ENCODE data around the gene MTMR2. TPM values are rescaled to one million over a fixed set of nuclear protein-coding genes. Genes with fewer than 3 reads are reported as not detected.
A peak's percentile ranks its signal among the peaks of the same experiment; 100 is the strongest.
"Not testable (repeated sequence)": the region's sequence is repeated elsewhere in the genome, so short reads cannot be mapped to it uniquely, and the experiment has no call there.

Gene MTMR2
- total RNA-seq, 2 donors from 2014 or later = 8.3 to 14.0 TPM

DNA sequence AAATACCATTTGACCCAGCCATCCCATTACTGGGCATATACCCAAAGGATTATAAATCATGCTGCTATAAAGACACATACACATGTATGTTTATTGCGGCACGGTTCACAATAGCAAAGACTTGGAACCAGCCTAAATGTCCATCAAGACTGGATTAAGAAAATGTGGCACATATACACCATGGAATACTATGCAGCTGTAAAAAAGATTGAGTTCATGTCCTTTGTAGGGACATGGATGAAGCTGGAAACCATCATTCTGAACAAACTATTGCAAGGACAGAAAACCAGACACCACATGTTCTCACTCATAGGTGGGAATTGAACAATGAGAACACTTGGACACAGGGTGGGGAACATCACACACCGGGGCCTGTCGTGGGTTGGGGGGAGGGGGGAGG is 112.9 kb downstream of the MTMR2 start:
- not testable (repeated sequence) for H3K27ac Mint-ChIP-seq; H3K36me3 Mint-ChIP-seq (ENCODE audit: low read depth); H3K27me3 Mint-ChIP-seq; ATAC-seq; DNase-seq; H3K4me1 Mint-ChIP-seq; H3K4me3 Mint-ChIP-seq; H3K9me3 ChIP-seq (ENCODE audit: control insufficient read depth, low read length, poor library complexity, severe bottlenecking)

DNA sequence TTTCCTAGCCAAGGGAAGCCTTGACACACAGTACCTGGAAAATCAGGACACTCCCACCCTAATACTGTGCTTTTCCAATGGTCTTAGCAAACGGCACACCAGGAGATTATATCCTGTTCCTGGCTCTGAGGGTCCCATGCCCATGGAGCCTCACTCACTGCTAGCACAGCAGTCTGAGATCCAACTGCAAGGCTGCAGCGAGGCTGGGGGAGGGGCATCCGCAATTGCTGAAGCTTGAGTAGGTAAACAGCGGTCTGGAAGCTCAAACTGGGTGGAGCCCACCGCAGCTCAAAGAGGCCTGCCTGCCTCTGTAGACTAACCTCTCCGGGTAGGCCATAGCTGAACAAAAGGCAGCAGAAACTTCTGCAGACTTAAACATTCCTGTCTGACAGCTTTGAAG is 117.4 kb downstream of the MTMR2 start:
- H3K36me3 Mint-ChIP-seq (ENCODE audit: low read depth); DNase-seq; H3K27me3 Mint-ChIP-seq; ATAC-seq; H3K9me3 ChIP-seq (ENCODE audit: control insufficient read depth, low read length, poor library complexity, severe bottlenecking): not testable (repeated sequence)
- H3K4me1 Mint-ChIP-seq = peaks cover 10% of the 10 kb centered on the region
- peak overlapping the region; percentile 72 for H3K27ac Mint-ChIP-seq
- H3K4me3 Mint-ChIP-seq = peak overlapping the region; percentile 15

- peak overlapping the region; percentile 72 for H3K27ac Mint-ChIP-seq
- ATAC-seq (peak; percentile 69), DNase-seq (no peak)
- H3K27me3 Mint-ChIP-seq = no peaks in the 10 kb centered on the region
- peak overlapping the region; percentile 15 for H3K4me3 Mint-ChIP-seq
- peaks cover 10% of the 10 kb centered on the region for H3K4me1 Mint-ChIP-seq
- H3K36me3 Mint-ChIP-seq (ENCODE audit: low read depth) = peaks cover 8% of the 10 kb centered on the region
- no peaks in the 10 kb centered on the region for H3K9me3 ChIP-seq (ENCODE audit: control insufficient read depth, low read length, poor library complexity, severe bottlenecking)
Measured at GRCh38 chr11:95805869-95806268, 118.0 kb downstream of the MTMR2 start.

GRCh38 chr11:95803973-95804372 is 119.9 kb downstream of the MTMR2 start:
- no peaks in the 10 kb centered on the region for H3K9me3 ChIP-seq (ENCODE audit: control insufficient read depth, low read length, poor library complexity, severe bottlenecking)
- Mint-ChIP-seq H3K27me3 (no peaks in the 10 kb centered on the region), H3K4me3 (no peak overlapping the region), H3K27ac (peak overlapping the region; percentile 72), H3K4me1 (peaks cover 18% of the 10 kb centered on the region), H3K36me3 (ENCODE audit: low read depth) (peaks cover 16% of the 10 kb centered on the region)
- ATAC-seq (no peak), DNase-seq (no peak)

- no peaks in the 10 kb centered on the region for H3K27me3 Mint-ChIP-seq
- peaks cover 18% of the 10 kb centered on the region for H3K4me1 Mint-ChIP-seq
- DNase-seq (no peak), ATAC-seq (no peak)
- no peaks in the 10 kb centered on the region for H3K9me3 ChIP-seq (ENCODE audit: control insufficient read depth, low read length, poor library complexity, severe bottlenecking)
- H3K4me3 Mint-ChIP-seq = no peak overlapping the region
- peak overlapping the region; percentile 27 for H3K27ac Mint-ChIP-seq
- peaks cover 16% of the 10 kb centered on the region for H3K36me3 Mint-ChIP-seq (ENCODE audit: low read depth)
Measured at GRCh38 chr11:95802806-95803205, 121.1 kb downstream of the MTMR2 start.

DNA sequence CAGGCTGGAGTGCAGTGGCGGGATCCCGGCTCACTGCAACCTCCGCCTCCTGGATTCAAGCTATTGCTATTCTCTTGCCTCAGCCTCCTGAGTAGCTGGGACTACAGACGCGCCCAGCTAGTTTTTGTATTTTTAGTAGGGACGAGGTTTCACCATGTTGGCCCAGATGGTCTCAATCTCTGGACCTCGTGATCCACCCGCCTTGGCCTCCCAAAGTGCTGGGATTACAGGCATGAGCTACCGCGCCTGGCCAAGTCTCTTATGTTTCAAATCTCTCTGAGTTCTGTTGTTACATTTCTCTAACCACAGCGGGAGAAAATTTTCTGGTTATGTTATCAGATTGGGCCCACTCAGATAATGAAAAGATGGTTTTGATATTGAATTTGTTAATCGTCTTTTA is 123.5 kb downstream of the MTMR2 start:
- peaks cover 16% of the 10 kb centered on the region for H3K36me3 Mint-ChIP-seq (ENCODE audit: low read depth)
- ATAC-seq = no peak

GRCh38 chr11:95799546-95799945 is 124.4 kb downstream of the MTMR2 start:
- Mint-ChIP-seq H3K4me3 (no peak overlapping the region), H3K4me1 (peaks cover 28% of the 10 kb centered on the region), H3K27ac (peak overlapping the region; percentile 82), H3K27me3 (no peaks in the 10 kb centered on the region), H3K36me3 (ENCODE audit: low read depth) (peaks cover 16% of the 10 kb centered on the region)
- DNase-seq (no peak), ATAC-seq (no peak)
- no peaks in the 10 kb centered on the region for H3K9me3 ChIP-seq (ENCODE audit: control insufficient read depth, low read length, poor library complexity, severe bottlenecking)

More for the DNA sequence above, 123.5 kb downstream of the MTMR2 start:
- Mint-ChIP-seq H3K4me1 (peaks cover 27% of the 10 kb centered on the region), H3K27ac (no peak overlapping the region), H3K4me3 (no peak overlapping the region), H3K27me3 (no peaks in the 10 kb centered on the region)
- no peak for DNase-seq
- no peaks in the 10 kb centered on the region for H3K9me3 ChIP-seq (ENCODE audit: control insufficient read depth, low read length, poor library complexity, severe bottlenecking)

DNA sequence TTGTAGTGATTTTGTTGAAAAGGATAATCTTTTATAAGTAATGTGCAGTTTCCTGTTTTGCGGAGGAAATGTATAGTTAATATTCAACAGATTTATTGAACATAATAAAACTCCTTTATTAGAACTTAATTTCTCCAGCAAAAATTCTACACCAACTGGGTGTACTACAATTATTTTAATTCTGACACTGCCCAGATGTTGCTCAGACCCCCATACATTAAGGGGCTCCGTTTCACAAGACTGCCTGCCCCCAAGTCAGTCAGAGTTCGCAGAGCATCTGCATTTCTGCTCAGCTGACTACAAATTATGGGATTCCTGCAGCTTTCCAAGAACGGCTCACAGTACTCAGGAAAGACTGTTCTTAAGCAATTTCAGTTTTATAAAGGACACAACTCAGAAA is 127.4 kb downstream of the MTMR2 start:
- no peaks in the 10 kb centered on the region for H3K9me3 ChIP-seq (ENCODE audit: control insufficient read depth, low read length, poor library complexity, severe bottlenecking)
- Mint-ChIP-seq H3K36me3 (ENCODE audit: low read depth) (peaks cover 8% of the 10 kb centered on the region), H3K4me1 (peaks cover 41% of the 10 kb centered on the region), H3K4me3 (no peak overlapping the region), H3K27me3 (no peaks in the 10 kb centered on the region), H3K27ac (no peak overlapping the region)
- no peak for DNase-seq
- no peak for ATAC-seq

- H3K4me3 Mint-ChIP-seq = no peak overlapping the region
- no peaks in the 10 kb centered on the region for H3K27me3 Mint-ChIP-seq
- ATAC-seq (no peak), DNase-seq (no peak)
- H3K27ac Mint-ChIP-seq = no peak overlapping the region
- H3K9me3 ChIP-seq (ENCODE audit: control insufficient read depth, low read length, poor library complexity, severe bottlenecking) = no peaks in the 10 kb centered on the region
- H3K4me1 Mint-ChIP-seq = peaks cover 47% of the 10 kb centered on the region
- H3K36me3 Mint-ChIP-seq (ENCODE audit: low read depth) = peaks cover 8% of the 10 kb centered on the region
Measured at GRCh38 chr11:95795627-95796295, 128.1 kb downstream of the MTMR2 start.

- no peaks in the 10 kb centered on the region for H3K27me3 Mint-ChIP-seq
- H3K27ac Mint-ChIP-seq = no peak overlapping the region
- peaks cover 44% of the 10 kb centered on the region for H3K4me1 Mint-ChIP-seq
- ATAC-seq = no peak
- no peak overlapping the region for H3K4me3 Mint-ChIP-seq
- H3K36me3 Mint-ChIP-seq (ENCODE audit: low read depth) = no peaks in the 10 kb centered on the region
- no peak for DNase-seq
- H3K9me3 ChIP-seq (ENCODE audit: control insufficient read depth, low read length, poor library complexity, severe bottlenecking) = no peaks in the 10 kb centered on the region
Measured at GRCh38 chr11:95794086-95794485, 129.8 kb downstream of the MTMR2 start.

GRCh38 chr11:95793116-95793515 is 130.8 kb downstream of the MTMR2 start:
- Mint-ChIP-seq H3K4me3 (peak overlapping the region; percentile 31), H3K27ac (no peak overlapping the region), H3K4me1 (peaks cover 48% of the 10 kb centered on the region), H3K27me3 (no peaks in the 10 kb centered on the region), H3K36me3 (ENCODE audit: low read depth) (no peaks in the 10 kb centered on the region)
- H3K9me3 ChIP-seq (ENCODE audit: control insufficient read depth, low read length, poor library complexity, severe bottlenecking) = no peaks in the 10 kb centered on the region
- DNase-seq (no peak), ATAC-seq (no peak)

DNA sequence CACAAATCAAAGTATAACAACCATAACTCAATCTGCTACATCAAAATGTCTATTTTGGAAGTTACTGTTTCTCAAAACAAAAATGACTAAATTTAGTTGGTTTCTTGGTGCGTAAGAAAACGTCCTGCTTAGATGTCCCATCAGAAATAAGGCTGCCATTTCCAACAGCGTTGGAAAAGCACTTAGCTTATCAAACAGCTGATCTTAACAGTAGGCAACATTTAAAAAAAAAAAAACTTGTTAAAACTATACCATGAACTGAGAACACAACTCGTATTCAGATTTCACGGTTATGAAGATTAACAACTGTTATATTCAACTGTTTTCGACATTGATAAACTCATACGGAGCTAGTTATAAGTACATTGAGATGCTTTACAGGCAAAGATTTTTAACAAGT is 131.2 kb downstream of the MTMR2 start:
- no peak for DNase-seq
- no peaks in the 10 kb centered on the region for H3K9me3 ChIP-seq (ENCODE audit: control insufficient read depth, low read length, poor library complexity, severe bottlenecking)
- peak overlapping the region; percentile 31 for H3K4me3 Mint-ChIP-seq
- H3K4me1 Mint-ChIP-seq = peaks cover 49% of the 10 kb centered on the region
- ATAC-seq = no peak
- H3K27ac Mint-ChIP-seq = no peak overlapping the region
- H3K36me3 Mint-ChIP-seq (ENCODE audit: low read depth) = no peaks in the 10 kb centered on the region
- no peaks in the 10 kb centered on the region for H3K27me3 Mint-ChIP-seq

DNA sequence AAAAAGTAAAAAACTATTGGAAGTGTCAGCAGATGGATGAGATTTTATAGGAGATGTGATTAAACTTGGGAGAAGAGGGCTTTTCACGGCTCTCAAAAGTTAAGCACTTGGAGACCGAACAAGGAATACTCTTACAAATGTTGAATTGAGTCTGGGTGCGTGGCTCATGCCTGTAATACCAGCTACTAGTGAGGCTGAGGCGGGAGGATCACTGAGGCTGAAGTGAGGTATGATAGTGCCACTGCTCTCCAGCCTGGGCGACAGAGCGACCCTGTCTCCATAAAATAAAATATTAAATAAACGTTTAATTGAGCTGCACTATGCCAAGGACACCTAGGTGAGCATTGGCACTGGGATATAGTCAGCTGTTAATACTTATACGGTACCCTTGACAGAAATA is 131.7 kb downstream of the MTMR2 start:
- Mint-ChIP-seq H3K4me3 (peak overlapping the region; percentile 97), H3K36me3 (ENCODE audit: low read depth) (no peaks in the 10 kb centered on the region), H3K4me1 (peaks cover 45% of the 10 kb centered on the region), H3K27ac (no peak overlapping the region), H3K27me3 (no peaks in the 10 kb centered on the region)
- H3K9me3 ChIP-seq (ENCODE audit: control insufficient read depth, low read length, poor library complexity, severe bottlenecking) = no peaks in the 10 kb centered on the region
- ATAC-seq = no peak
- DNase-seq = no peak

- DNase-seq = no peak
- Mint-ChIP-seq H3K36me3 (ENCODE audit: low read depth) (no peaks in the 10 kb centered on the region), H3K27me3 (no peaks in the 10 kb centered on the region), H3K4me1 (peaks cover 44% of the 10 kb centered on the region), H3K4me3 (peak overlapping the region; percentile 97), H3K27ac (peak overlapping the region; percentile 99)
- ATAC-seq = no peak
- no peaks in the 10 kb centered on the region for H3K9me3 ChIP-seq (ENCODE audit: control insufficient read depth, low read length, poor library complexity, severe bottlenecking)
Measured at GRCh38 chr11:95791709-95792033, 132.2 kb downstream of the MTMR2 start.
